Common myeloid progenitor, CD34-positive (primary cell): Measurements from ENCODE around the gene EPB41L3.
"Not testable (repeated sequence)": the region's sequence is repeated elsewhere in the genome, so short reads cannot be mapped to it uniquely, and the experiment has no call there.

Experiments
- CTCF ChIA-PET: fragments of 350-600 bp; sonication (Branson Sonifier 250); formaldehyde crosslinking; loops from one replicate; lab custom pipeline; 2021; ENCODE audit warnings: antibody characterized with exemption; lab: Charles Lee
- POLR2A ChIA-PET: fragments of 350-600 bp; sonication (Branson Sonifier 250); formaldehyde crosslinking; loops from one replicate; lab custom pipeline; 2021; ENCODE audit warnings: antibody characterized with exemption; lab: Charles Lee
- DNase-seq, 3 donors: peaks; one replicate each; pipeline versions ENCODE4 v3.0.0 to v3.0.0-alpha.2; 2013
- H3K27ac ChIP-seq, 2 experiments: 1 replicate in 1 of 2; 2 replicates in 1 of 2; pipeline ENCODE4 v1.7.0; 2013; ENCODE audit warnings: inconsistent platforms in 2 of 2, low read length in 2 of 2, mild to moderate bottlenecking in 2 of 2, low read depth in 1 of 2, moderate library complexity in 1 of 2; ENCODE audit not compliant: severe bottlenecking in 2 of 2, insufficient read depth in 1 of 2, poor library complexity in 1 of 2
- H3K27me3 ChIP-seq, 5 experiments: replicated peaks in 2 of 5; 1 replicate in 3 of 5; 2 replicates in 2 of 5; pipeline versions ENCODE4 v1.6.1 to v1.7.0; 2013; ENCODE audit warnings: low read length in 4 of 5, mild to moderate bottlenecking in 2 of 5, moderate library complexity in 2 of 5, inconsistent platforms in 1 of 5; ENCODE audit not compliant: insufficient read depth in 5 of 5, control insufficient read depth in 4 of 5
- H3K36me3 ChIP-seq, 4 experiments: 1 replicate in 2 of 4; 2 replicates in 2 of 4; pipeline versions ENCODE4 v1.6.1 to v1.7.0; 2013; ENCODE audit warnings: low read length in 3 of 4, control low read depth in 1 of 4, mild to moderate bottlenecking in 1 of 4; ENCODE audit not compliant: control insufficient read depth in 4 of 4, insufficient read depth in 4 of 4
- H3K4me1 ChIP-seq, 4 experiments: 1 replicate in 3 of 4; 2 replicates in 1 of 4; pipeline versions ENCODE4 v1.6.1 to v1.7.1; 2013; ENCODE audit warnings: low read length in 3 of 4, mild to moderate bottlenecking in 3 of 4, control low read depth in 1 of 4, inconsistent platforms in 1 of 4, moderate library complexity in 1 of 4; ENCODE audit not compliant: control insufficient read depth in 4 of 4, insufficient read depth in 4 of 4; ENCODE audit errors: control extremely low read depth in 1 of 4
- H3K4me3 ChIP-seq, 7 experiments: 1 replicate in 4 of 7; 2 replicates in 3 of 7; pipeline versions ENCODE4 v1.5.1 to v1.7.0; 2013; ENCODE audit warnings: mild to moderate bottlenecking in 7 of 7, low read length in 6 of 7, moderate library complexity in 6 of 7, inconsistent platforms in 2 of 7, low read depth in 2 of 7, control low read depth in 1 of 7; ENCODE audit not compliant: insufficient read depth in 4 of 7, control insufficient read depth in 1 of 7; ENCODE audit errors: extremely low read depth in 1 of 7
- H3K9me3 ChIP-seq, 5 experiments: 1 replicate in 4 of 5; 2 replicates in 1 of 5; pipeline versions ENCODE4 v1.6.1 to v1.7.1; 2013; ENCODE audit warnings: low read length in 4 of 5, mild to moderate bottlenecking in 2 of 5, inconsistent platforms in 1 of 5, low read depth in 1 of 5, moderate library complexity in 1 of 5; ENCODE audit not compliant: control insufficient read depth in 4 of 5, insufficient read depth in 2 of 5; ENCODE audit errors: control extremely low read depth in 1 of 5
- WGBS: methylation state at CpG from one replicate; pipeline ENCODE4 v1.1.5; 2013; ENCODE audit not compliant: insufficient coverage; 5-methylcytosine and 5-hydroxymethylcytosine counted together

The EPB41L3 gene

GRCh38 chr18:5574843-5575242 lies 31.0 kb upstream of the EPB41L3 start:
- H3K4me3 ChIP-seq = no peak overlapping the region
- no CpG with 5 or more reads among the region's 1 CpG for WGBS
- H3K27ac ChIP-seq = no peak overlapping the region
- ChIA-PET CTCF (interaction anchor here (1.2 kb wide), 1 partner anchor 502 kb away, joined by 3 read pairs; no protein-coding TSS in a partner anchor), POLR2A (no interaction called here)
- no peaks in the 10 kb centered on the region for H3K36me3 ChIP-seq
- H3K4me1 ChIP-seq = no peaks in the 10 kb centered on the region
- H3K27me3 ChIP-seq = peaks cover 0 to 2% (median 0%) of the 10 kb centered on the region in 5 experiments
- no peak for DNase-seq
- no peaks in the 10 kb centered on the region for H3K9me3 ChIP-seq

GRCh38 chr18:5571666-5572065 lies 27.9 kb upstream of the EPB41L3 start:
- Histone ChIP-seq H3K27me3 (peaks cover 0 to 2% (median 0%) of the 10 kb centered on the region in 5 experiments), H3K4me1 (no peaks in the 10 kb centered on the region), H3K9me3 (no peaks in the 10 kb centered on the region), H3K4me3 (no peak overlapping the region), H3K27ac (no peak overlapping the region), H3K36me3 (no peaks in the 10 kb centered on the region)
- CTCF ChIA-PET = no interaction called here
- POLR2A ChIA-PET = no interaction called here
- DNase-seq = no peak
- no CpG with 5 or more reads among the region's 2 CpGs for WGBS

- H3K9me3 ChIP-seq, H3K27me3 ChIP-seq, H3K4me1 ChIP-seq, CTCF ChIA-PET, H3K4me3 ChIP-seq, H3K36me3 ChIP-seq, H3K27ac ChIP-seq, POLR2A ChIA-PET: not testable (repeated sequence)
- no CpG with 5 or more reads among the region's 2 CpGs for WGBS
- DNase-seq = peak; percentile 12 to 50 (median 41)
Observed at GRCh38 chr18:5570613-5571012, 26.8 kb upstream of the EPB41L3 start.

GRCh38 chr18:5568416-5568815 lies 24.6 kb upstream of the EPB41L3 start:
- no peaks in the 10 kb centered on the region for H3K36me3 ChIP-seq
- no peak overlapping the region for H3K27ac ChIP-seq
- DNase-seq = no peak
- CTCF ChIA-PET = no interaction called here
- no peaks in the 10 kb centered on the region for H3K9me3 ChIP-seq
- H3K4me3 ChIP-seq = no peak overlapping the region
- H3K27me3 ChIP-seq = peaks cover 0 to 2% (median 0%) of the 10 kb centered on the region in 5 experiments
- 100% methylated on average over 1 of the region's 3 CpGs for WGBS
- no peaks in the 10 kb centered on the region for H3K4me1 ChIP-seq
- POLR2A ChIA-PET = no interaction called here

- DNase-seq = no peak
- CTCF ChIA-PET = interaction anchor here (0.6 kb wide), 1 partner anchor 41 kb away, joined by 3 read pairs; no protein-coding TSS in a partner anchor
- H3K27ac ChIP-seq = no peak overlapping the region
Observed at GRCh38 chr18:5558851-5559250, 15.1 kb upstream of the EPB41L3 start.

GRCh38 chr18:5556310-5556974 lies 12.6 kb upstream of the EPB41L3 start:
- no peak for DNase-seq
- Histone ChIP-seq H3K27ac (no peak overlapping the region), H3K4me1 (no peaks in the 10 kb centered on the region), H3K36me3 (no peaks in the 10 kb centered on the region), H3K9me3 (no peaks in the 10 kb centered on the region), H3K27me3 (no peaks in the 10 kb centered on the region), H3K4me3 (no peak overlapping the region)
- WGBS = 88% methylated on average over 7 of the region's 8 CpGs
- POLR2A ChIA-PET = no interaction called here
- CTCF ChIA-PET = no interaction called here

More at GRCh38 chr18:5558851-5559250, 15.1 kb upstream of the EPB41L3 start:
- no peaks in the 10 kb centered on the region for H3K4me1 ChIP-seq
- POLR2A ChIA-PET = no interaction called here
- no peaks in the 10 kb centered on the region for H3K9me3 ChIP-seq
- WGBS = no CpG with 5 or more reads among the region's 1 CpG
- H3K36me3 ChIP-seq = no peaks in the 10 kb centered on the region
- peaks cover 0 to 2% (median 0%) of the 10 kb centered on the region in 5 experiments for H3K27me3 ChIP-seq
- H3K4me3 ChIP-seq = no peak overlapping the region

- ChIA-PET CTCF (no interaction called here), POLR2A (no interaction called here)
- H3K9me3 ChIP-seq = no peaks in the 10 kb centered on the region
- H3K27me3 ChIP-seq = no peaks in the 10 kb centered on the region
- H3K4me1 ChIP-seq = no peaks in the 10 kb centered on the region
- no peak overlapping the region for H3K4me3 ChIP-seq
- H3K27ac ChIP-seq = no peak overlapping the region
- DNase-seq = no peak
- no peaks in the 10 kb centered on the region for H3K36me3 ChIP-seq
- 100% methylated on average over 3 of the region's 4 CpGs for WGBS
Observed at GRCh38 chr18:5554629-5555028, 10.8 kb upstream of the EPB41L3 start.
